ENCODE results near the gene WNT3A. TPM values are rescaled to one million over a fixed set of nuclear protein-coding genes. Genes with fewer than 3 reads are reported as not detected.

The WNT3A gene, protein sequence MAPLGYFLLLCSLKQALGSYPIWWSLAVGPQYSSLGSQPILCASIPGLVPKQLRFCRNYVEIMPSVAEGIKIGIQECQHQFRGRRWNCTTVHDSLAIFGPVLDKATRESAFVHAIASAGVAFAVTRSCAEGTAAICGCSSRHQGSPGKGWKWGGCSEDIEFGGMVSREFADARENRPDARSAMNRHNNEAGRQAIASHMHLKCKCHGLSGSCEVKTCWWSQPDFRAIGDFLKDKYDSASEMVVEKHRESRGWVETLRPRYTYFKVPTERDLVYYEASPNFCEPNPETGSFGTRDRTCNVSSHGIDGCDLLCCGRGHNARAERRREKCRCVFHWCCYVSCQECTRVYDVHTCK
- not detected for total RNA-seq (2013)
- polyA plus RNA-seq (not detected), polyA minus RNA-seq (not detected in 2 replicates), total RNA-seq (0 to 0.07 (median 0) reads per million in 11 experiments)

- Histone ChIP-seq H3K9me3 (replicated peaks in 1 of 2; ENCODE audit: control insufficient read depth in 1 of 2, insufficient read depth in 1 of 2, low read length in 2 of 2) (no peaks in the 10 kb centered on the region), H3K27ac (ENCODE audit: low read depth in 1 of 2, low read length in 2 of 2) (no peak within 1 kb of the TSS), H3K36me3 (replicated peaks in 1 of 2; ENCODE audit: control insufficient read depth in 1 of 2, insufficient read depth in 2 of 2, low read length in 2 of 2) (no peaks in the 10 kb centered on the region), H3K4me3 (replicated peaks in 1 of 3; ENCODE audit: low read depth in 2 of 3, low read length in 3 of 3) (no peak within 1 kb of the TSS), H3K4me2 (replicated peaks; ENCODE audit: extremely low read depth, low read length, poor library complexity, severe bottlenecking) (no peak within 1 kb of the TSS), H3K27me3 (ENCODE audit: control insufficient read depth in 2 of 2, insufficient read depth in 2 of 2, low read length in 2 of 2) (peaks cover 14 to 51% of the 10 kb centered on the region in 2 donors), H3K79me2 (ENCODE audit: insufficient read depth, low read length) (no peaks in the 10 kb centered on the region), H3K9ac (ENCODE audit: insufficient read depth, low read length, poor library complexity, severe bottlenecking) (no peak within 1 kb of the TSS), H2AFZ (ENCODE audit: insufficient read depth, low read depth, low read length, poor library complexity, severe bottlenecking) (no peak within 1 kb of the TSS), H4K20me1 (ENCODE audit: insufficient read depth, low read length) (no peaks in the 10 kb centered on the region), H3K4me1 (ENCODE audit: control insufficient read depth in 1 of 2, insufficient read depth in 2 of 2, low read length in 2 of 2) (no peaks in the 10 kb centered on the region)
- TF ChIP-seq CTCF (IDR thresholded peaks at IDR 0.05), result no peak
- H3K4me1 Mint-ChIP-seq, result no peaks in the 10 kb centered on the region
- 0% methylated on average over 46 of the region's 48 CpGs for WGBS (ENCODE audit: insufficient coverage)
- intact Hi-C loops (cut with micrococcal nuclease), result no loop called here
- no peak for DNase-seq
- H3K36me3 Mint-ChIP-seq, result no peaks in the 10 kb centered on the region
- peak within 1 kb of the TSS in 1 of 7 donors; percentile 57 for H3K27ac Mint-ChIP-seq
- H3K27me3 Mint-ChIP-seq (ENCODE audit: low read depth in 3 of 3), result peaks cover 53 to 80% (median 57%) of the 10 kb centered on the region in 3 donors
- peaks cover 0 to 10% (median 0%) of the 10 kb centered on the region in 7 donors for H3K9me3 Mint-ChIP-seq
- H3K4me3 Mint-ChIP-seq, result peak within 1 kb of the TSS in 1 of 2 donors; percentile 88
Observed at GRCh38 chr1:228006786-228007048, at the start of gene WNT3A. Gene WNT3A (plus strand): TSS chr1:228006998. CDS start chr1:228007129, 131 bp downstream.

- H3K4me3 ChIP-seq (replicated peaks in 1 of 3; ENCODE audit: low read depth in 2 of 3, low read length in 3 of 3), result no peak overlapping the region
- H3K9me3 ChIP-seq (replicated peaks in 1 of 2; ENCODE audit: control insufficient read depth in 1 of 2, insufficient read depth in 1 of 2, low read length in 2 of 2), result no peaks in the 10 kb centered on the region
- H3K4me2 ChIP-seq (replicated peaks; ENCODE audit: extremely low read depth, low read length, poor library complexity, severe bottlenecking), result no peak overlapping the region
- Mint-ChIP-seq H3K4me3 (no peak overlapping the region), H3K4me1 (peaks cover 6% of the 10 kb centered on the region), H3K9me3 (peaks cover 0 to 6% (median 2%) of the 10 kb centered on the region in 7 donors), H3K36me3 (no peaks in the 10 kb centered on the region), H3K27ac (no peak overlapping the region), H3K27me3 (ENCODE audit: low read depth in 3 of 3) (peaks cover 0 to 16% (median 10%) of the 10 kb centered on the region in 3 donors)
- no peak for DNase-seq
- H3K79me2 ChIP-seq (ENCODE audit: insufficient read depth, low read length), result no peaks in the 10 kb centered on the region
- H3K36me3 ChIP-seq (replicated peaks in 1 of 2; ENCODE audit: control insufficient read depth in 1 of 2, insufficient read depth in 2 of 2, low read length in 2 of 2), result no peaks in the 10 kb centered on the region
- H4K20me1 ChIP-seq (ENCODE audit: insufficient read depth, low read length), result no peaks in the 10 kb centered on the region
- peaks cover 0 to 3% of the 10 kb centered on the region in 2 donors for H3K27me3 ChIP-seq (ENCODE audit: control insufficient read depth in 2 of 2, insufficient read depth in 2 of 2, low read length in 2 of 2)
- WGBS (ENCODE audit: insufficient coverage), result no CpG with 5 or more reads among the region's 2 CpGs
- no peak for TF ChIP-seq CTCF (IDR thresholded peaks at IDR 0.05)
- H2AFZ ChIP-seq (ENCODE audit: insufficient read depth, low read depth, low read length, poor library complexity, severe bottlenecking), result no peak overlapping the region
- no peak overlapping the region for H3K9ac ChIP-seq (ENCODE audit: insufficient read depth, low read length, poor library complexity, severe bottlenecking)
- peaks cover 0 to 5% of the 10 kb centered on the region in 2 donors for H3K4me1 ChIP-seq (ENCODE audit: control insufficient read depth in 1 of 2, insufficient read depth in 2 of 2, low read length in 2 of 2)
- intact Hi-C loops (cut with micrococcal nuclease), result no loop called here
- H3K27ac ChIP-seq (ENCODE audit: low read depth in 1 of 2, low read length in 2 of 2), result no peak overlapping the region
Observed at GRCh38 chr1:227958617-227959324, 48.0 kb upstream of the WNT3A start.
